Natural killer cell (primary cell): ENCODE results near the gene TOM1. TPM values are rescaled to one million over a fixed set of nuclear protein-coding genes. Genes with fewer than 3 reads are reported as not detected.

ENCODE experiments used
- ATAC-seq, 3 donors: fragments of 150-1000 bp in 2 of 3; fragments of 200-7000 bp in 1 of 3; cut with Tn5 transposase; 1 replicate in 1 of 3; 2 replicates in 2 of 3; pipeline ENCODE4 v1.10.0; 2021; ENCODE audit warnings: mild to moderate bottlenecking in 2 of 3, moderate library complexity in 2 of 3
- DNase-seq, 2 donors: peaks; one replicate each; pipeline versions ENCODE4 v3.0.0 to v3.0.0-alpha.2; 2013 to 2021; ENCODE audit warnings: mixed read lengths in 1 of 2
- H3K27ac ChIP-seq: one replicate; pipeline ENCODE4 v1.5.1; 2013; ENCODE audit warnings: mild to moderate bottlenecking, low read length
- H3K27me3 ChIP-seq: one replicate; pipeline ENCODE4 v1.6.1; 2013; ENCODE audit warnings: low read length; ENCODE audit not compliant: control insufficient read depth, insufficient read depth
- H3K36me3 ChIP-seq: one replicate; pipeline ENCODE4 v1.6.1; 2013; ENCODE audit warnings: low read length; ENCODE audit not compliant: control insufficient read depth, insufficient read depth
- H3K4me1 ChIP-seq: one replicate; pipeline ENCODE4 v1.6.1; 2013; ENCODE audit warnings: low read length; ENCODE audit not compliant: control insufficient read depth, insufficient read depth
- H3K4me3 ChIP-seq: one replicate; pipeline ENCODE4 v1.5.1; 2013; ENCODE audit warnings: low read length
- H3K9me3 ChIP-seq: one replicate; pipeline ENCODE4 v1.6.1; 2013; ENCODE audit warnings: low read length; ENCODE audit not compliant: control insufficient read depth, insufficient read depth
- H3K27ac Mint-ChIP-seq, 2 donors: one replicate each; pipeline ENCODE4 v1.8.0; 2022; ENCODE audit warnings: mild to moderate bottlenecking in 2 of 2, mixed read lengths in 2 of 2, moderate library complexity in 1 of 2
- H3K27me3 Mint-ChIP-seq, 2 donors: one replicate each; pipeline ENCODE4 v1.8.0; 2022; ENCODE audit warnings: low read depth in 2 of 2, mixed read lengths in 2 of 2
- H3K36me3 Mint-ChIP-seq: one replicate; pipeline ENCODE4 v1.8.0; 2022; ENCODE audit warnings: mixed read lengths
- H3K4me1 Mint-ChIP-seq, 2 donors: one replicate each; pipeline ENCODE4 v1.8.0; 2022; ENCODE audit warnings: mixed read lengths in 2 of 2
- H3K4me3 Mint-ChIP-seq: one replicate; pipeline ENCODE4 v1.8.0; 2022; ENCODE audit warnings: mild to moderate bottlenecking, moderate library complexity, mixed read lengths
- H3K9me3 Mint-ChIP-seq, 2 donors: one replicate each; pipeline ENCODE4 v1.8.0; 2022; ENCODE audit warnings: mixed read lengths in 2 of 2
- CTCF ChIP-seq: fragments of 200-600 bp; IDR thresholded peaks from one replicate; pipeline ENCODE4 v1.8.0; 2022; ENCODE audit warnings: antibody characterized with exemption
- WGBS: methylation state at CpG from one replicate; pipeline ENCODE4 v1.1.7; 2013; ENCODE audit warnings: missing lambda C conversion rate; ENCODE audit not compliant: insufficient coverage; 5-methylcytosine and 5-hydroxymethylcytosine counted together
- intact Hi-C: fragments of 100-400 bp; cut with micrococcal nuclease; formaldehyde crosslinking; loops from one replicate; pipeline ENCODE4 v1.14.2; 2022
- total RNA-seq, 4 donors: library from RNA; stranded (reverse); fragments of 120-200 nt in 1 of 4; gene quantifications; one replicate each; pipeline versions ENCODE4 v1.2.3 to v1.2.4, GENCODE V29; 2013 to 2022

TOM1 gene
- total RNA-seq, 3 donors from 2014 or later (not counting 1 experiment from before 2014, with no cell fraction given): 102 to 132 (median 107) TPM

GRCh38 chr22:35310556-35311550, 11.2 kb downstream of the TOM1 start:
- Mint-ChIP-seq H3K4me1 (peaks cover 50 to 67% of the 10 kb centered on the region in 2 donors), H3K36me3 (no peaks in the 10 kb centered on the region), H3K4me3 (no peak overlapping the region), H3K9me3 (no peaks in the 10 kb centered on the region), H3K27ac (peak overlapping the region in 1 of 2 donors; percentile 74), H3K27me3 (no peaks in the 10 kb centered on the region)
- Histone ChIP-seq H3K4me1 (peaks cover 34% of the 10 kb centered on the region), H3K27me3 (no peaks in the 10 kb centered on the region), H3K27ac (no peak overlapping the region), H3K4me3 (no peak overlapping the region), H3K9me3 (no peaks in the 10 kb centered on the region), H3K36me3 (peaks cover 3% of the 10 kb centered on the region)
- DNase-seq (no peak), ATAC-seq (no peak)
- intact Hi-C loops: no loop called here
- TF ChIP-seq CTCF: no peak
- WGBS: 68% methylated on average over 17 of the region's 18 CpGs

- Histone ChIP-seq H3K4me1 (peaks cover 28% of the 10 kb centered on the region), H3K27me3 (no peaks in the 10 kb centered on the region), H3K4me3 (no peak overlapping the region), H3K27ac (no peak overlapping the region), H3K9me3 (no peaks in the 10 kb centered on the region), H3K36me3 (peaks cover 3% of the 10 kb centered on the region)
- Mint-ChIP-seq H3K4me3 (no peak overlapping the region), H3K27me3 (no peaks in the 10 kb centered on the region), H3K9me3 (no peaks in the 10 kb centered on the region), H3K27ac (no peak overlapping the region), H3K4me1 (peaks cover 43 to 63% of the 10 kb centered on the region in 2 donors), H3K36me3 (no peaks in the 10 kb centered on the region)
- ATAC-seq (no peak), DNase-seq (no peak)
- WGBS: 95% methylated on average over 8 of the region's 8 CpGs
- intact Hi-C loops: no loop called here
- TF ChIP-seq CTCF: no peak
Measured at GRCh38 chr22:35311551-35311999, 11.9 kb downstream of the TOM1 start.

- 72% methylated on average over 13 of the region's 13 CpGs for WGBS
- no peak for TF ChIP-seq CTCF
- ATAC-seq (no peak), DNase-seq (no peak)
- H3K27me3 Mint-ChIP-seq: no peaks in the 10 kb centered on the region
- no peaks in the 10 kb centered on the region for H3K9me3 ChIP-seq
- peak overlapping the region in 1 of 2 donors; percentile 1 for H3K27ac Mint-ChIP-seq
- intact Hi-C loops: no loop called here
- no peak overlapping the region for H3K4me3 Mint-ChIP-seq
- no peaks in the 10 kb centered on the region for H3K9me3 Mint-ChIP-seq
- H3K36me3 ChIP-seq: peaks cover 3% of the 10 kb centered on the region
- no peak overlapping the region for H3K4me3 ChIP-seq
- H3K27ac ChIP-seq: no peak overlapping the region
- no peaks in the 10 kb centered on the region for H3K27me3 ChIP-seq
- H3K4me1 ChIP-seq: peaks cover 23% of the 10 kb centered on the region
- peaks cover 34 to 54% of the 10 kb centered on the region in 2 donors for H3K4me1 Mint-ChIP-seq
- H3K36me3 Mint-ChIP-seq: no peaks in the 10 kb centered on the region
Measured at GRCh38 chr22:35312198-35313059, 12.7 kb downstream of the TOM1 start.
